PC-3 (cell line): ENCODE results near the gene SELP. TPM values are rescaled to one million over a fixed set of nuclear protein-coding genes. Genes with fewer than 3 reads are reported as not detected.

Experiments
- ATAC-seq: fragments of 200-7000 bp; cut with Tn5 transposase; 2 replicates; pipeline ENCODE4 v1.9.1; 2020; ENCODE audit warnings: mild to moderate bottlenecking, moderate library complexity
- BruUV-seq: library from RNA; stranded (reverse); fragments of 400-500 nt; replicated peaks from 2 replicates; lab custom pipeline; 2021; lab: Mats Ljungman, UMichigan
- CTCF ChIA-PET: fragments of 300-600 bp; sonication (Branson Sonifier 250); formaldehyde crosslinking; loops from one replicate; lab custom pipeline; 2022; ENCODE audit warnings: antibody characterized with exemption; lab: Charles Lee
- POLR2A ChIA-PET: fragments of 300-600 bp; sonication (Branson Sonifier 250); formaldehyde crosslinking; loops from one replicate; lab custom pipeline; 2022; ENCODE audit warnings: antibody characterized with exemption; ENCODE audit not compliant: unreplicated experiment; lab: Charles Lee
- DNase-seq: peaks from one replicate; pipeline ENCODE4 v3.0.0-alpha.2; 2015
- H2AFZ ChIP-seq: fragments of 300-600 bp; sonication (generic); 2 replicates; pipeline ENCODE4 v1.6.0; 2016; ENCODE audit warnings: antibody characterized with exemption, low read length
- H3F3A ChIP-seq: fragments of 300-600 bp; sonication (generic); one replicate; pipeline ENCODE4 v1.6.0; 2017; ENCODE audit warnings: antibody characterized with exemption, low read length, control low read depth, mild to moderate bottlenecking; ENCODE audit not compliant: unreplicated experiment
- H3K27ac ChIP-seq: fragments of 300-600 bp; sonication (generic); 2 replicates; pipeline ENCODE4 v1.5.1; 2016; ENCODE audit warnings: mild to moderate bottlenecking, low read length
- H3K27me3 ChIP-seq: fragments of 300-600 bp; sonication (generic); 2 replicates; pipeline ENCODE4 v1.6.1; 2016; ENCODE audit warnings: low read length, mixed read lengths
- H3K36me3 ChIP-seq: fragments of 300-600 bp; sonication (generic); 2 replicates; pipeline ENCODE4 v1.6.1; 2016; ENCODE audit warnings: low read depth, mixed run types, low read length, mixed read lengths
- H3K4me1 ChIP-seq: fragments of 300-600 bp; sonication (generic); 2 replicates; pipeline ENCODE4 v1.5.1; 2016; ENCODE audit warnings: low read length; ENCODE audit not compliant: insufficient read depth
- H3K4me2 ChIP-seq: fragments of 300-600 bp; sonication (generic); 2 replicates; pipeline ENCODE4 v1.6.0; 2016; ENCODE audit warnings: low read length
- H3K4me3 ChIP-seq: fragments of 300-600 bp; sonication (generic); 2 replicates; pipeline ENCODE4 v1.5.1; 2016; ENCODE audit warnings: mild to moderate bottlenecking, low read length, mixed read lengths
- H3K79me2 ChIP-seq: fragments of 300-600 bp; sonication (generic); 2 replicates; pipeline ENCODE4 v1.6.1; 2017; ENCODE audit warnings: low read length, mixed read lengths
- H3K9ac ChIP-seq: fragments of 300-600 bp; sonication (generic); 2 replicates; pipeline ENCODE4 v1.6.0; 2016; ENCODE audit warnings: mild to moderate bottlenecking, low read length
- H3K9me2 ChIP-seq: fragments of 300-600 bp; sonication (generic); replicated peaks from 2 replicates; pipeline ENCODE4 v1.6.1; 2016; ENCODE audit warnings: mixed run types, low read length, mixed read lengths
- H3K9me3 ChIP-seq: fragments of 300-600 bp; sonication (generic); 2 replicates; pipeline ENCODE4 v1.6.1; 2016; ENCODE audit warnings: low read length, mixed read lengths
- H4K20me1 ChIP-seq: fragments of 300-600 bp; sonication (generic); 2 replicates; pipeline ENCODE4 v1.6.1; 2016; ENCODE audit warnings: low read length, mixed read lengths
- CTCF ChIP-seq: fragments of 300-600 bp; sonication (generic); conservative IDR thresholded peaks from 2 replicates; pipeline ENCODE4 v1.5.1; 2017; ENCODE audit warnings: antibody characterized with exemption, low read depth, mild to moderate bottlenecking, low read length
- EZH2 ChIP-seq: fragments of 300-600 bp; sonication (generic); IDR thresholded peaks from one replicate; pipeline ENCODE4 v1.6.1; 2017; ENCODE audit warnings: antibody characterized with exemption, mild to moderate bottlenecking, low read length; ENCODE audit not compliant: unreplicated experiment
- EZH2phosphoT487 ChIP-seq: fragments of 300-600 bp; sonication (generic); IDR thresholded peaks from 2 replicates; pipeline ENCODE4 v1.6.1; 2018; ENCODE audit warnings: mild to moderate bottlenecking, antibody characterized with exemption, low read length, borderline replicate concordance
- intact Hi-C: fragments of 100-400 bp; cut with micrococcal nuclease; formaldehyde crosslinking; loops from 2 replicates; pipeline ENCODE4 v1.9.0; 2023
- total RNA-seq: library from RNA; depleted of rRNA; stranded (reverse); fragments of >200 nt; gene quantifications from 2 replicates; pipeline ENCODE4 v1.2.3, GENCODE V29; 2014

The SELP gene
- total RNA-seq, 1 experiment from 2014 or later, result not detected

- H3K4me3 ChIP-seq, result no peak overlapping the region
- no peaks in the 10 kb centered on the region for H3F3A ChIP-seq
- no TSS peak for BruUV-seq
- CTCF ChIA-PET, result no interaction called here
- no peaks in the 10 kb centered on the region for H3K36me3 ChIP-seq
- ATAC-seq (no peak), DNase-seq (no peak)
- no peaks in the 10 kb centered on the region for H3K9me2 ChIP-seq
- H3K27ac ChIP-seq, result no peak overlapping the region
- H3K27me3 ChIP-seq, result peaks cover 58% of the 10 kb centered on the region; the same call in 1 of the 2 replicates
- H3K79me2 ChIP-seq, result no peaks in the 10 kb centered on the region
- no peak overlapping the region for H2AFZ ChIP-seq
- H3K4me1 ChIP-seq, result no peaks in the 10 kb centered on the region
- H3K9ac ChIP-seq, result no peak overlapping the region
- POLR2A ChIA-PET, result no interaction called here
- no peaks in the 10 kb centered on the region for H4K20me1 ChIP-seq
- H3K4me2 ChIP-seq, result no peak overlapping the region
- intact Hi-C loops, result no loop called here
- no peak for TF ChIP-seq EZH2phosphoT487
- no peak for TF ChIP-seq EZH2
- TF ChIP-seq CTCF, result no peak
- H3K9me3 ChIP-seq, result no peaks in the 10 kb centered on the region
These were observed 11.6 kb downstream of the SELP start for GRCh38 chr1:169618367-169618766.

- BruUV-seq, result no TSS peak
- Histone ChIP-seq H3K9ac (no peak overlapping the region), H3K9me3 (no peaks in the 10 kb centered on the region), H3K27me3 (peaks cover 70% of the 10 kb centered on the region), H3F3A (no peaks in the 10 kb centered on the region), H3K4me3 (no peak overlapping the region), H3K4me2 (no peak overlapping the region), H3K4me1 (no peaks in the 10 kb centered on the region), H3K9me2 (no peaks in the 10 kb centered on the region), H3K36me3 (no peaks in the 10 kb centered on the region), H4K20me1 (no peaks in the 10 kb centered on the region), H2AFZ (no peak overlapping the region), H3K27ac (no peak overlapping the region), H3K79me2 (no peaks in the 10 kb centered on the region)
- ChIA-PET CTCF (no interaction called here), POLR2A (no interaction called here)
- no peak for DNase-seq
- ATAC-seq, result no peak
- no peak for TF ChIP-seq EZH2
- TF ChIP-seq EZH2phosphoT487, result no peak
- TF ChIP-seq CTCF, result no peak
- intact Hi-C loops, result no loop called here
These were observed 14.1 kb downstream of the SELP start for GRCh38 chr1:169615803-169616202.

GRCh38 chr1:169610858-169611257, 19.1 kb downstream of the SELP start:
- Histone ChIP-seq H3K4me2 (no peak overlapping the region), H3K4me3 (no peak overlapping the region), H3K9ac (no peak overlapping the region), H3K9me3 (no peaks in the 10 kb centered on the region), H3K27me3 (peaks cover 77% of the 10 kb centered on the region), H3F3A (no peaks in the 10 kb centered on the region), H3K79me2 (no peaks in the 10 kb centered on the region), H2AFZ (no peak overlapping the region), H4K20me1 (no peaks in the 10 kb centered on the region), H3K9me2 (no peaks in the 10 kb centered on the region), H3K36me3 (no peaks in the 10 kb centered on the region), H3K27ac (no peak overlapping the region), H3K4me1 (no peaks in the 10 kb centered on the region)
- TF ChIP-seq CTCF (no peak), EZH2phosphoT487 (no peak), EZH2 (no peak)
- POLR2A ChIA-PET, result interaction anchor here (0.7 kb wide), 1 partner anchor 427 kb away, joined by 5 read pairs; no protein-coding TSS in a partner anchor
- intact Hi-C loops, result no loop called here
- CTCF ChIA-PET, result interaction anchor here (0.6 kb wide), 1 partner anchor 116 kb away, joined by 3 read pairs; no protein-coding TSS in a partner anchor
- no TSS peak for BruUV-seq
- ATAC-seq, result no peak
- DNase-seq, result no peak
